ENCODE results near the gene AMHR2.

Gene AMHR2

GRCh38 chr12:53480491-53481442, 57.1 kb downstream of the AMHR2 start:
- no peak for DNase-seq (ENCODE audit: low spot score)
